ENCODE measurements around the gene SCYL1.

The SCYL1 gene

GRCh38 chr11:65584723-65585171, 59.9 kb downstream of the SCYL1 start:
- H3K4me1 ChIP-seq (ENCODE audit: control insufficient read depth, insufficient read depth, low read length, poor library complexity, severe bottlenecking): peaks cover 16% of the 10 kb centered on the region
- no peaks in the 10 kb centered on the region for H3K9me3 ChIP-seq (ENCODE audit: control insufficient read depth, low read length)
- no peaks in the 10 kb centered on the region for H3K27me3 ChIP-seq (replicated peaks; ENCODE audit: control insufficient read depth, insufficient read depth, low read length, poor library complexity, severe bottlenecking)
- H3K27ac ChIP-seq (ENCODE audit: insufficient read depth, low read length, poor library complexity, severe bottlenecking): no peak overlapping the region
- H3K36me3 ChIP-seq (ENCODE audit: control insufficient read depth, insufficient read depth, low read length): peaks cover 52% of the 10 kb centered on the region
- no peak for DNase-seq
- no peak overlapping the region for H3K4me3 ChIP-seq (ENCODE audit: insufficient read depth, low read depth, low read length, poor library complexity, severe bottlenecking)

DNA sequence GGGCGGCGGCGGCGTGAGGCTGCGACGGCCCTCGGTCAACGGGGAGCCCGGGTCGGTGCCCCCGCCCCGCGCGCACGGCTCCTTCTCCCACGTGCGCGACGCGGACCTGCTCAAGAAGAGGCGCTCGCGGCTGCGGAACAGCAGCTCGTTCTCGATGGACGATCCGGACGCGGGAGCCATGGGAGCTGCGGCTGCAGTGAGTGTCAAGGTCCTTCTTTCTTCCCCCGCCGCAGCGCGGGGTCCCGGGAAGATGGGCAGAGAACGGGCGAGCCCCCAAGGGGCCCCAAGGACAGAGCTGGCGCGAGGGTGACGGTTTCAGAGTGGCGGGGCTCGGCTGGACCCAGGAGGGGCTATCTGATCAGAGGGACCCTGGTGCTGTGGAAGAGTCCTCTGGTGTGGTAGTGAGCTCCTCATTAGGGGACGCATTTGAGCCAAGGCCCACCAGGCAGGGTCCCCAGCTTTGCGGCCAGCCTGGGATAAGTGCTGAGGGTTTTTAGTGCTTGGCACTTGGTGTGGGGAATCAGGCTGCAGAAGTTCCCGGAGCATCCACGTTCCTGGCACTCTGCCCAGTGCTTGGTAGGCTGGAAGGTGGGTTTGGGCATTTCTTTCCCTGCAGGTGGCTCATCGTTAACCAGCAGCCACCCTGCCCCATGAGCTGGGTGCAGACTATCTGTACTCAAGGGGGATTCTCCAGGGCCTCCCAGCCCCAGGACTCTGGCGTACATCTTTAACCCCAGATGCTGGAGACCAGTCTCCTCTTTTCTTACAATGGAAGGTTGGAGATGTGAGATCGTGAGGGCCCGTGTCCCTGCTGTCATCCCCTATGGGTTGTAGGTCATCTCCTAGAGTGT, 60.7 kb downstream of the SCYL1 start:
- H3K4me3 ChIP-seq (ENCODE audit: insufficient read depth, low read depth, low read length, poor library complexity, severe bottlenecking): no peak overlapping the region
- H3K27ac ChIP-seq (ENCODE audit: insufficient read depth, low read length, poor library complexity, severe bottlenecking): no peak overlapping the region
- H3K4me1 ChIP-seq (ENCODE audit: control insufficient read depth, insufficient read depth, low read length, poor library complexity, severe bottlenecking): peaks cover 16% of the 10 kb centered on the region
- no peaks in the 10 kb centered on the region for H3K27me3 ChIP-seq (replicated peaks; ENCODE audit: control insufficient read depth, insufficient read depth, low read length, poor library complexity, severe bottlenecking)
- DNase-seq: no peak
- H3K9me3 ChIP-seq (ENCODE audit: control insufficient read depth, low read length): no peaks in the 10 kb centered on the region
- peaks cover 52% of the 10 kb centered on the region for H3K36me3 ChIP-seq (ENCODE audit: control insufficient read depth, insufficient read depth, low read length)

GRCh38 chr11:65586247-65586630, 61.4 kb downstream of the SCYL1 start:
- Histone ChIP-seq H3K36me3 (ENCODE audit: control insufficient read depth, insufficient read depth, low read length) (peaks cover 47% of the 10 kb centered on the region), H3K27me3 (replicated peaks; ENCODE audit: control insufficient read depth, insufficient read depth, low read length, poor library complexity, severe bottlenecking) (no peaks in the 10 kb centered on the region), H3K4me1 (ENCODE audit: control insufficient read depth, insufficient read depth, low read length, poor library complexity, severe bottlenecking) (peaks cover 16% of the 10 kb centered on the region), H3K4me3 (ENCODE audit: insufficient read depth, low read depth, low read length, poor library complexity, severe bottlenecking) (no peak overlapping the region), H3K9me3 (ENCODE audit: control insufficient read depth, low read length) (no peaks in the 10 kb centered on the region), H3K27ac (ENCODE audit: insufficient read depth, low read length, poor library complexity, severe bottlenecking) (no peak overlapping the region)
- DNase-seq: no peak

DNA sequence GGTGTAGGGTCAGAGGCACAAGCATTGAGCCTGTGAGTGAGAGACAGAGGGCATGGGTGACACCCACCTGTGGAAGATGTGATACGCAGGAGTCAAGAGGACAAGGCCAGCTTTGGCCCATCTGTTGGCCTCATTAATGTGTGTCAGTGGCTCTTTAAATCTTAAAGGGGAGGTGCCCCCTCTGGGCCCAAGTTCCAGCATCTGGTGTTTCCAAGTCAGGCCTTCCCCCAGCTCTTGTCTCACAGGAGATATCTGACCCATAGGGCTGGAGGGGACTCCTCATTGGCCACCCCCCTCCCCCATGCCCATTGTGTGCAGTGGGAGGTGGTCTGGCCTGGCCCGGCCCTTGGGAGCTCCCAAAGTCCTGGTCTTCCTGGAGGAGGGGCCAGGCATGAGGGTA, 61.8 kb downstream of the SCYL1 start:
- H3K4me1 ChIP-seq (ENCODE audit: control insufficient read depth, insufficient read depth, low read length, poor library complexity, severe bottlenecking): peaks cover 16% of the 10 kb centered on the region
- H3K4me3 ChIP-seq (ENCODE audit: insufficient read depth, low read depth, low read length, poor library complexity, severe bottlenecking): no peak overlapping the region
- H3K9me3 ChIP-seq (ENCODE audit: control insufficient read depth, low read length): no peaks in the 10 kb centered on the region
- no peak overlapping the region for H3K27ac ChIP-seq (ENCODE audit: insufficient read depth, low read length, poor library complexity, severe bottlenecking)
- DNase-seq: no peak
- H3K36me3 ChIP-seq (ENCODE audit: control insufficient read depth, insufficient read depth, low read length): peaks cover 43% of the 10 kb centered on the region
- H3K27me3 ChIP-seq (replicated peaks; ENCODE audit: control insufficient read depth, insufficient read depth, low read length, poor library complexity, severe bottlenecking): no peaks in the 10 kb centered on the region

Data from effector memory CD4-positive, alpha-beta T cell (primary cell).